Ovary (tissue), 9 donors: ENCODE measurements around the gene LGALS3BP. TPM values are rescaled to one million over a fixed set of nuclear protein-coding genes. Genes with fewer than 3 reads are reported as not detected.
A peak's percentile ranks its signal among the peaks of the same experiment; 100 is the strongest.

Experiments
- DNase-seq, 5 donors: peaks; one replicate each; pipeline ENCODE4 v3.0.0-alpha.2; 2019 to 2020
- H3K27ac ChIP-seq, 2 donors: fragments of 200-600 bp; one replicate each; pipeline versions ENCODE4 v1.5.1 to v1.8.0; 2019 to 2022
- H3K27me3 ChIP-seq: fragments of 200-600 bp; one replicate; pipeline ENCODE4 v1.8.0; 2022
- H3K36me3 ChIP-seq: fragments of 200-600 bp; sonication (generic); one replicate; pipeline ENCODE4 v1.5.1; 2019
- H3K4me1 ChIP-seq: one replicate; pipeline ENCODE4 v1.8.1; 2013; ENCODE audit warnings: mild to moderate bottlenecking, moderate library complexity; ENCODE audit not compliant: insufficient read depth
- H3K4me3 ChIP-seq: fragments of 200-600 bp; sonication (generic); one replicate; pipeline ENCODE4 v1.5.1; 2017
- H3K9me3 ChIP-seq, 2 donors: fragments of 200-600 bp in 1 of 2; sonication (generic) in 1 of 2; one replicate each; pipeline versions ENCODE4 v1.5.1 to v1.8.1; 2013 to 2019; ENCODE audit warnings: mild to moderate bottlenecking in 1 of 2, moderate library complexity in 1 of 2
- EP300 ChIP-seq: sonication (generic); formaldehyde crosslinking; IDR thresholded peaks from one replicate; pipeline ENCODE4 v1.6.1; 2017; ENCODE audit warnings: antibody characterized with exemption
- POLR2A ChIP-seq: fragments of 450-650 bp; IDR thresholded peaks from one replicate; pipeline ENCODE4 v1.6.1; 2017; ENCODE audit warnings: antibody characterized with exemption, mild to moderate bottlenecking, moderate library complexity
- WGBS, 3 donors: extraction: QIAGEN DNeasy Blood & Tissue Kit in 1 of 3; methylation state at CpG; one replicate each; pipeline versions ENCODE4 v1.1.5 to v1.1.7; 2013 to 2017; 5-methylcytosine and 5-hydroxymethylcytosine counted together
- intact Hi-C, 4 donors: fragments of 100-400 bp; cut with DNase I; formaldehyde crosslinking; loops; one replicate each; pipeline versions ENCODE4 v1.11.0 to v1.15.1; 2022 to 2023
- polyA plus RNA-seq, 2 donors: library from polyadenylated mRNA; stranded (reverse); fragments of 200-250 nt in 1 of 2; fragments of 350-450 nt in 1 of 2; fragmentation: Illumina TruSeq in 1 of 2; extraction: RNeasy Lipid Tissue Mini Kit (QIAGEN cat#74804) in 1 of 2; gene quantifications; one replicate each; pipeline ENCODE4 v1.2.3, GENCODE V29; 2013 to 2014
- total RNA-seq, 7 donors: library from RNA; depleted of rRNA in 2 of 7; stranded (reverse); fragments of >200 nt in 2 of 7; fragmentation: NEBNext Ultra II Directional in 3 of 7; extraction: Animal tissue kit (Norgen Biotek cat#: 25700) in 3 of 7; gene quantifications; one replicate each; pipeline versions ENCODE4 v1.1.0 to v1.2.4, GENCODE V29; 2016 to 2023
- TF ChIP-seq, protein P1 (sequence below), 3 donors: fragments of 450-650 bp in 2 of 3; fragments of 200-600 bp in 1 of 3; IDR thresholded peaks; one replicate each; pipeline versions ENCODE4 v1.5.1 to v1.8.0; 2016 to 2022; ENCODE audit warnings: antibody characterized with exemption in 3 of 3, mild to moderate bottlenecking in 1 of 3
- donor health status: DM: no; HTN: no; CAD: no; lungs with moderate emphysema.
- donor health status: DM: no; HTN: no; CAD: no.
- donor health status: Bipolar disorder and iron deficiency.
- donor health status: DM: yes; HTN: yes; CAD: no.
- donor health status: DM: no; HTN: no; CAD: no.
- donor health status: DM: yes; HTN: yes; CAD: no.

The LGALS3BP gene
- total and polyA plus RNA-seq, 9 donors: 191 to 584 (median 250) TPM

DNA sequence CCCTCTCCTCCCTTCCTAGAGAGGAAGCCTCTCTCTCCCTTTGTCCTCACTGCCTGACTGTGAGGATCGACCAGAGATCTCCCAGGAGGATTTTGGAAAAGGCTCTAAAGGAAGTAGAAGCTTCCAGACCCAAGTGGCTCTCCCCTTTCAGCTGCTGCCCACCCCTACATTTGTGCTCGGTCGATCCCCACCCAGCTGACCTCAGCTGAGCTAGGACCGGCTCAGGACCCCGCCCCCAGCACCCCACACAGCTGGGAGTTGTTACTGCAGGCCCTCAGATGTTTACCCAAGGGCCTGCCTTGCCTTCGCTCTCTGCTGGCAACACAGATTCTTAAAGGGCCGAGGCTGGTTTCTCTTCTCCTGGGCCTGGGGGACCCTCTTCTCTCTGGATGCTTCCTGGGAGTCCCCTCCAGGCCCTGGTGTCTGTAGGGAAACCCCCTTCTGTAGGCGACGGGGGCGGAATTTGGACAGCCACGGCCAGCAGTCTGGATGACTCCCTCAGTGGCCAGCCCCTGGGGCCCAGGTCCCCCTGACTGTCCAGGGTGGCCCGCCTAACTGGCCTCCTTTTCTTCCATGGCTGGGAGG, 27.7 kb downstream of the LGALS3BP start:
- Histone ChIP-seq H3K9me3 (no peaks in the 10 kb centered on the region), H3K36me3 (no peaks in the 10 kb centered on the region), H3K27me3 (no peaks in the 10 kb centered on the region), H3K4me3 (no peak overlapping the region), H3K27ac (peak overlapping the region; percentile 61 to 84), H3K4me1 (peaks cover 25% of the 10 kb centered on the region)
- DNase-seq: peak in 3 of 5 donors; percentile 67 to 74 (median 73)
- 16 to 32% (median 17%) methylated on average over 12 of the region's 12 CpGs for WGBS, 3 donors
- TF ChIP-seq POLR2A: no peak
- TF ChIP-seq EP300: no peak
- intact Hi-C loops: no loop called here

DNA sequence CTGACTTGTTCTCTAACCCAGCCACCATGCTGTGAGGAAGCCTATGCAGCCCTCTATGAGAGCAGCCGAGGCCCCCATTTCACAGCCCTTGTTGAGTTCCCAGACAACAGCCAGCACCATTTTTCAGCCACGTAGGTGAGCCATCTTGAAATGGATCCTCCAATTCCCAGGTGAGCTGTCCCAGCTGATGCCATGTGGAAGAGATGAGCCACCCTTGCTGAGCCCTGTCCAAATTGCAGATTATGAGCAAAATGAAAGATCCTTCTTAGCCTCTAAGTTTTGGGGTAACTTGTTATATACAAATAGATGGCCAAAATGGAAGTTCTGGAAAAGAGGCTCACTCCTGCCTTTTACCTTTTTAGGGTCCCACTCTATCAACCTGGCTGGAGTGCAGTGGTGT, 28.9 kb downstream of the LGALS3BP start:
- Histone ChIP-seq H3K27me3 (no peaks in the 10 kb centered on the region), H3K4me3 (no peak overlapping the region), H3K9me3 (no peaks in the 10 kb centered on the region), H3K36me3 (no peaks in the 10 kb centered on the region), H3K4me1 (peaks cover 33% of the 10 kb centered on the region), H3K27ac (no peak overlapping the region)
- WGBS, 3 donors: 95 to 100% (median 97%) methylated on average over 2 of the region's 2 CpGs
- DNase-seq: no peak
- TF ChIP-seq POLR2A (no peak), EP300 (no peak)
- TF ChIP-seq, protein P1, sequence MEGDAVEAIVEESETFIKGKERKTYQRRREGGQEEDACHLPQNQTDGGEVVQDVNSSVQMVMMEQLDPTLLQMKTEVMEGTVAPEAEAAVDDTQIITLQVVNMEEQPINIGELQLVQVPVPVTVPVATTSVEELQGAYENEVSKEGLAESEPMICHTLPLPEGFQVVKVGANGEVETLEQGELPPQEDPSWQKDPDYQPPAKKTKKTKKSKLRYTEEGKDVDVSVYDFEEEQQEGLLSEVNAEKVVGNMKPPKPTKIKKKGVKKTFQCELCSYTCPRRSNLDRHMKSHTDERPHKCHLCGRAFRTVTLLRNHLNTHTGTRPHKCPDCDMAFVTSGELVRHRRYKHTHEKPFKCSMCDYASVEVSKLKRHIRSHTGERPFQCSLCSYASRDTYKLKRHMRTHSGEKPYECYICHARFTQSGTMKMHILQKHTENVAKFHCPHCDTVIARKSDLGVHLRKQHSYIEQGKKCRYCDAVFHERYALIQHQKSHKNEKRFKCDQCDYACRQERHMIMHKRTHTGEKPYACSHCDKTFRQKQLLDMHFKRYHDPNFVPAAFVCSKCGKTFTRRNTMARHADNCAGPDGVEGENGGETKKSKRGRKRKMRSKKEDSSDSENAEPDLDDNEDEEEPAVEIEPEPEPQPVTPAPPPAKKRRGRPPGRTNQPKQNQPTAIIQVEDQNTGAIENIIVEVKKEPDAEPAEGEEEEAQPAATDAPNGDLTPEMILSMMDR (IDR thresholded peaks at IDR 0.05): no peak
- intact Hi-C loops: no loop called here

- TF ChIP-seq EP300 (no peak), POLR2A (no peak)
- TF ChIP-seq, protein P1 (IDR thresholded peaks at IDR 0.05): no peak
- intact Hi-C loops: no loop called here
- DNase-seq: peak; percentile 71 to 83 (median 76)
- peaks cover 19% of the 10 kb centered on the region for H3K4me1 ChIP-seq
- H3K9me3 ChIP-seq: no peaks in the 10 kb centered on the region
- no peaks in the 10 kb centered on the region for H3K27me3 ChIP-seq
- WGBS, 3 donors: 21 to 30% (median 28%) methylated on average over 18 of the region's 18 CpGs
- H3K36me3 ChIP-seq: no peaks in the 10 kb centered on the region
- H3K4me3 ChIP-seq: no peak overlapping the region
- H3K27ac ChIP-seq: peak overlapping the region; percentile 39 to 86
Measured at GRCh38 chr17:78947235-78948149, 32.2 kb downstream of the LGALS3BP start.

GRCh38 chr17:78946631-78947030, 33.1 kb downstream of the LGALS3BP start:
- Histone ChIP-seq H3K9me3 (no peaks in the 10 kb centered on the region), H3K36me3 (no peaks in the 10 kb centered on the region), H3K4me3 (no peak overlapping the region), H3K27ac (peak overlapping the region in 1 of 2 donors; percentile 86), H3K4me1 (peaks cover 18% of the 10 kb centered on the region), H3K27me3 (no peaks in the 10 kb centered on the region)
- intact Hi-C loops: no loop called here
- no peak for DNase-seq
- no peak for TF ChIP-seq EP300
- TF ChIP-seq POLR2A: no peak
- TF ChIP-seq, protein P1 (IDR thresholded peaks at IDR 0.05): no peak
- WGBS, 3 donors: 83 to 91% (median 83%) methylated on average over 8 of the region's 8 CpGs
